ENCODE results near the gene ACSM2A. TPM values are rescaled to one million over a fixed set of nuclear protein-coding genes. Genes with fewer than 3 reads are reported as not detected.
"Not testable (repeated sequence)": the region's sequence is repeated elsewhere in the genome, so short reads cannot be mapped to it uniquely, and the experiment has no call there.

The ACSM2A gene
- total and polyA plus RNA-seq, 11 donors: not detected

- intact Hi-C loops (cut with DNase I); H3K9me3 ChIP-seq: not testable (repeated sequence)
- WGBS, 4 donors: 39 to 60% (median 42%) methylated on average over 1 of the region's 1 CpG
Observed at GRCh38 chr16:20483989-20484388, 32.7 kb downstream of the ACSM2A start.

GRCh38 chr16:20484726-20485125 is 33.4 kb downstream of the ACSM2A start:
- TF ChIP-seq CTCF (IDR thresholded peaks at IDR 0.05): no peak
- TF ChIP-seq POLR2A (IDR thresholded peaks at IDR 0.05): no peak
- intact Hi-C loops (cut with DNase I): no loop called here
- Histone ChIP-seq H3K27me3 (no peaks in the 10 kb centered on the region), H3K9me3 (no peaks in the 10 kb centered on the region), H3K36me3 (no peaks in the 10 kb centered on the region), H3K27ac (no peak overlapping the region), H3K4me3 (no peak overlapping the region), H3K4me1 (no peaks in the 10 kb centered on the region)
- 86 to 91% (median 89%) methylated on average over 1 of the region's 1 CpG for WGBS, 4 donors
- DNase-seq (no peak), ATAC-seq (no peak)

More at GRCh38 chr16:20483989-20484388, 32.7 kb downstream of the ACSM2A start:
- DNase-seq, H3K36me3 ChIP-seq, H3K27me3 ChIP-seq, H3K27ac ChIP-seq, H3K4me1 ChIP-seq, H3K4me3 ChIP-seq: not testable (repeated sequence)
- peak in 1 of 4 donors; percentile 41 for ATAC-seq

- DNase-seq: no peak
- ATAC-seq: no peak
- 82 to 93% (median 85%) methylated on average over 1 of the region's 1 CpG for whole genome bisulfite sequencing, 4 donors
- Histone ChIP-seq H3K27me3 (no peaks in the 10 kb centered on the region), H3K27ac (no peak overlapping the region), H3K4me1 (no peaks in the 10 kb centered on the region), H3K36me3 (no peaks in the 10 kb centered on the region), H3K4me3 (no peak overlapping the region), H3K9me3 (no peaks in the 10 kb centered on the region)
- no peak for TF ChIP-seq CTCF (IDR thresholded peaks at IDR 0.05)
- no peak for TF ChIP-seq POLR2A (IDR thresholded peaks at IDR 0.05)
- intact Hi-C loops (cut with DNase I): no loop called here
Observed at GRCh38 chr16:20485408-20485807, 34.1 kb downstream of the ACSM2A start.

GRCh38 chr16:20490994-20491393 is 39.7 kb downstream of the ACSM2A start:
- H3K4me3 ChIP-seq; ATAC-seq; H3K27ac ChIP-seq; intact Hi-C loops (cut with DNase I); DNase-seq; H3K36me3 ChIP-seq; H3K9me3 ChIP-seq; H3K27me3 ChIP-seq; H3K4me1 ChIP-seq: not testable (repeated sequence)
- WGBS, 4 donors: no CpG with 5 or more reads among the region's 3 CpGs

GRCh38 chr16:20491448-20491847 is 40.1 kb downstream of the ACSM2A start:
- WGBS, 4 donors: no CpG with 5 or more reads among the region's 11 CpGs
- intact Hi-C loops (cut with DNase I); ATAC-seq: not testable (repeated sequence)

GRCh38 chr16:20504418-20504817 is 53.1 kb downstream of the ACSM2A start:
- H3K9me3 ChIP-seq: peaks cover 0 to 29% (median 8%) of the 10 kb centered on the region in 12 donors
- H3K36me3 ChIP-seq: no peaks in the 10 kb centered on the region
- H3K4me3 ChIP-seq: no peak overlapping the region
- intact Hi-C loops (cut with DNase I): no loop called here
- H3K27me3 ChIP-seq: no peaks in the 10 kb centered on the region
- no peaks in the 10 kb centered on the region for H3K4me1 ChIP-seq
- peak in 1 of 4 donors; percentile 20 for ATAC-seq
- no peak overlapping the region for H3K27ac ChIP-seq
- no peak for DNase-seq
- 56 to 86% (median 75%) methylated on average over 1 of the region's 1 CpG for WGBS, 4 donors
- TF ChIP-seq POLR2A (IDR thresholded peaks at IDR 0.05) (no peak), CTCF (IDR thresholded peaks at IDR 0.05) (no peak)

More at GRCh38 chr16:20491448-20491847, 40.1 kb downstream of the ACSM2A start:
- H3K36me3 ChIP-seq, DNase-seq, H3K4me3 ChIP-seq, H3K4me1 ChIP-seq, H3K27me3 ChIP-seq, H3K27ac ChIP-seq, H3K9me3 ChIP-seq: not testable (repeated sequence)

All from heart left ventricle (tissue), 16 donors.